ENCODE measurements around the gene MAML3.

The MAML3 gene

DNA sequence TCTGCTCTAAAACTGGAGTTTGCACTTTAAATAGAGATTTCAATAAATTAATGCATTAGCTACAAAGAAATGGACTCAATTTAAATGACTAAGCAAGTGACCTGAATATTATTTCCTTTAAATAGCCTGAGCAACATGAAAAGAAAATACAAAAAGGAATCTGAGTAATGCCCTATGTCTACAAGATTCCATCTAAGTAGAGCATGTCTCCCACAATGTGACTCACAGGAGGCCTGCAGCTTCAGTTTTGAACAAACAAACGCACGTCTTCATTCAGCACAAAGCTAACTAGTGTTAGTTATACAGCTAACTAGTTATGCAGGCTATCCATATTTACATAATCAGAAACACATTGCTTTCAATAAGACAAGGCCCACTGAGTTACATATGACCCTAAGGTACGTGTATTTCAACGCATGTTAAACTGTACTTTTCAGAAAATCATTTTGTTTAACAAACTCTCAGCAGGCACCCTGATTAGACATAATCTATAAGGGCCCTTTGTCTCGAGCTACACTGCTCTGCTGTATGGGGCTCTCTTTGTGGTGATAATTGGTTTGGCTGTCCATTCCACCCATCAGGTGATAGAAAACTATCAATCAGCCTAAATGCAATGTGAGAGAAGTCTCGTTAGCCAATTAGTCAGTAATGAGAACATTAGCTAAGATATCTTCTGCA, 116.5 kb downstream of the MAML3 start:
- DNase-seq, result peak; percentile 95

DNA sequence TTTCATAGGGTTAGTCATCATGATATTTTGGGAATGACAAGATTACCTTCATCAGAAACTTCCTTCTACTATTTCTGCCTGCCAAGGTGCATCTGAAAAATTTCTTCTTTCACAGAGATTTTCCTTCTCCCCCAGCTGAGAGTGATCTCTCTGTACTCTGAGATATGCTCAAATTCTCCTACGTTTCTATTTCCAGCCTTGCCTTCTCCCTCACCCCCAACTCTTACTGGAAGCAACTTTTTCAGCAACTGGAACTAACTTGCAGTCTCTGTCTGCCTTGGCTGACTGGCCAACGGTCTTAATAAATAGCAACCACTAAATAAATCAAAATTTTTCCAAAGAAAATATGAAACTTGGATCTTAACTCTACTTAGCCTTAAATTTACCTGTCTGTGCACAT, 122.3 kb downstream of the MAML3 start:
- no peak for DNase-seq

- DNase-seq, result no peak
Observed at GRCh38 chr4:140031061-140031460, 122.9 kb downstream of the MAML3 start.

GRCh38 chr4:140028676-140029517, 125.1 kb downstream of the MAML3 start:
- peak; percentile 42 for DNase-seq

DNA sequence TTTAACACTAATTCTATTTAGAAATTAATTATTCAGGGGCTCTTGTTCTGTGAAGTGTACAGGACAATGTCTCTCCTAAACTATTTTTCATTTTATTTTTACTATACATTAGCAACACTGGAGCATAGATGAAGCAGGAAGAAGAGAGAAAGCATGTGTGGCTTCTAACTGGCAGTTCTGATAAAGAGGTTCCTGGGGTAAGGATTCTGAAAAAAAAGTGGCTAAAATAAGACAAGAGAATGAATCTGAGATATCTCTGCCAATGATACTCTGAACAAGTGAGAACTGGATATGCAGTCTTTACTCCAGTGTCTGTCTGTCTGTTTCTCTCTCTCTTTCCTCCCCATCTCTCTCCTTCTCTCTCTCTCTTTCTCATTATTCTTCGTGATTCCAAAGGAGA, 125.9 kb downstream of the MAML3 start:
- DNase-seq, result no peak

- DNase-seq, result no peak
Observed at GRCh38 chr4:140027101-140027500, 126.9 kb downstream of the MAML3 start.

DNA sequence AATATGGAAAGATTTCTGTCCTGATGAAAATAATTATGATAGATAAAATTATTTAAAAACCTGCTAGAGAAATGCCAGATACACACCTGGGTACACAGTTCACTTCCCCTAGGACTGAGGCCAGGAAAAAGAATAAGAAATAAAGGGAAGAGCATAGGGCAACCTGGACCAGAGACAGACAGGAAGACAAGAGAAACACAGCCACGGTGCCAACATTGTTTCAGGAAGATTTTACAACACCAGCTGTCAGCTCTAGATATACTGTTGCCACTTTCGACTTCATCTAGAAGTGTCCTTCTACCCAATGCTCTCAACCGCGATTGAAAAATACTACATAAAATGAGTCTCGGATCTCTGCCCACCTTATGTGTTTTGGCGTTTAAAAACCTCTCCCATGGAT, 128.5 kb downstream of the MAML3 start:
- no peak for DNase-seq

DNA sequence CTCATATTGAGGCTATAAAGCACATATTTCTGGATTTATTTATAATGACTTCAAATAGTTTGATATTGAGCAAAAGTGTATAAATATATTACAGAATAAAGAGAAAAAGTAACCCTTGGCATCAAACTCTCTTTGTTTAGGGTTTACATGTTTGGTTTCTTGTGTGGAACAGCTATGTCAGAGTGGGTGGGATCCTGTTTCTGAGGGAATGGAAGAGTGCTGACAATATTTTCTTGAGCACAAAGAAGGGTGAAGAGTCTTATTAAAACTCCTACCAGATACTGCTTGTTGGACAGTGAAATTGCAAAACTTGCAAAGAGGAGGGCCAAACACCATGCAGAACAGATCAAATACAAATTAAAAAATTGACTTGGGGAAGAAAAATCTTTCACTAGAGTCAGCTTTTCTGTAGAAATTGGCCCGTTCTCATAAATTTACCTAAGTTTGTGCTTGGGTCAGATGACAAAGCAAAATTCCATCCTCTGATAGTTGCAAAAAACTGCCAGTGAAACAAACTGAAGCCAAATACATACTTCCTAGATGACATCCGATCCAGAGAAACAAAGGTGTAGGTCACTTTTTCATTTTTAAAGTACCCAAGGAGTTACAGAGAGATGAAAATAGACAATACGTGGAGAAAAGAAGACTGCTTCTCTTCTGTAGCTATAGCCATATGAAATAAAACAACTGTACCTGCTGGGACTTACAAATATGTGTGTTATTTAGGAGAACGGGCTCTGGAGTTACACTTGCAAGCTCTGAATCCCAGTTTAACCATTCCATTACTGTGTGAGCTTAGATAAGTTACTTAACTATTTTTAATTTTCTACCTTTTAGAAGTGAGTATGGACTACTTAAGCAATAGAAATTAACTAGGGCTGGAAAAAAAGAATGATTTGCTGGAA, 133.3 kb downstream of the MAML3 start:
- no peak for DNase-seq

- peak; percentile 26 for DNase-seq
Observed at GRCh38 chr4:140019619-140020347, 134.2 kb downstream of the MAML3 start.

- DNase-seq, result no peak
Observed at GRCh38 chr4:140018931-140019618, 134.9 kb downstream of the MAML3 start.

GRCh38 chr4:140014284-140014683, 139.7 kb downstream of the MAML3 start:
- DNase-seq, result no peak

GRCh38 chr4:140012688-140013486, 141.1 kb downstream of the MAML3 start:
- peak; percentile 79 for DNase-seq

GRCh38 chr4:140005699-140006098, 148.3 kb downstream of the MAML3 start:
- DNase-seq, result no peak

DNA sequence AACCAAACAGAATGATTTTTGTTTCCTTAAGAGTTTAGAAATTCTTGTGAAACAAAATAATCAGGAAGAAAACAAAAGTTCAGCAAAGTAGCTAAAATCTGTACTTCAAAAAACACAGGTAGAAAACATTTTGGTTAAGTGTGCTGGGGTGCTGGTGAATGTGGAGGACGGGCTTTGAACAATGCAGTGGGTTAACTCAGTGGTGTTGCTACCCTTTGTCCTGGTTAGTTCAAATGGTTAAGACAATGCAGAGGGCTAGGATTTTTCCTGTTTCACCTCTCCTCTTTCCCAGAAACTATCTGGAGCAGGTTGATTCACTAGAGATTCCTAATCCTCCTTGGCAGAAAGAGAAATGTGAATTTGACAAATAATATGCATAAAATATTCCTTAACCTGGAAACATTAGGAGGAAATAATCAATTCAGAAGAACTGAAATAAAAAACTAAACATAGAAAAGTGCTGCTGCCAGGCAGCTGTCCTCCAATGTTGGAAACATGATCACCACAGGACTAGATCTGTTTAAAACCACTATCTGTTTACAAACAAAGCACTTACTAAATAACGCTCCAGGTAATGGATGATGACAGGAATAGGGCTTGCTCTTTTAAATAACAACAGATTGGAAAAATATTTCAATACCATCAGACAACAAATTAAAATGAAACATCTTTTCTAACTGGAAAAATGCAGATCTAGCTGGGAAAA, 148.9 kb downstream of the MAML3 start:
- no peak for DNase-seq

DNA sequence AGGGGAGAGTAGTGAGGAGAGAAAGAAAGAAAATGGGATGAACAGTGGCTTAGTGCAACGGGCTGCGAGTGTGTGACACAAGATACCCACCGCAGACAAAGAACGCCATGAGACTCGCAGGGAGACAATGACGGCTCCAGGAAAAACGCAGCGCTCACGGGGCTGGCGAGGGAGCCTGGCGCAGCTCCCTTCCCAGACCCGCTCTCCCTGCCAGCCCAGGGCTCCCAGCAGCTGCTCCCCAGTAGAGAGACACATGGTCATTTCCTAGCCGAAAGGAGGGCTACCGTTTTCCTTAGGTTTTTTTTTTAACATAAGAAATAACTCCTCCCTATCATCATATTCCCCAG, 149.5 kb downstream of the MAML3 start:
- DNase-seq, result no peak

GRCh38 chr4:140003876-140004548, 150.0 kb downstream of the MAML3 start:
- DNase-seq, result no peak

DNA sequence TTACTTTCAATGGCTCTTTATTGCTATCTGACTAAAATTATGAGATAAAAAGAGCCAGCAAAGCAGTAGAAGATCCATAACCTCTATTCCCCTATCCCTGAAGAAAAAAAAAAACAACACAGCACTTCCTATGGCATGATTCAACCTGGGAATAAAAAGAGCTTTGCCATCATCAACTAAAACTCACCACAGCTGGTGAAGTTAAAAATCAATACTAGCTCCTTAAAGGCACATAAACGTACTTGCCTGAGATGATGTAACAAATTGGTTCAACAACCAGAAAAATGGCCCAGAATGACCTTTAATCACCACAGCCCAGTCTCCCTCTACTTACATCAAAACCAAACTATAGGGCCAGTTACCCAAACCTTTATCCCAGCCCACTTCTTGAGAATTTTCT, 153.8 kb downstream of the MAML3 start:
- DNase-seq, result no peak

- peak; percentile 85 for DNase-seq
Observed at GRCh38 chr4:139988863-139989765, 164.9 kb downstream of the MAML3 start.

GRCh38 chr4:139987502-139987850, 166.5 kb downstream of the MAML3 start:
- no peak for DNase-seq
